Neural progenitor cell (in vitro differentiated cells): ENCODE measurements around the gene MGMT. TPM values are rescaled to one million over a fixed set of nuclear protein-coding genes. Genes with fewer than 3 reads are reported as not detected.

ENCODE experiments used
- DNase-seq: peaks from one replicate; pipeline ENCODE4 v3.0.0-alpha.2; 2016; ENCODE audit warnings: low spot score
- H2AFZ ChIP-seq: fragments of 200-600 bp; sonication (generic); replicated peaks from 2 replicates; pipeline ENCODE4 v1.6.1; 2016; ENCODE audit warnings: antibody characterized with exemption
- H3F3A ChIP-seq: fragments of 200-600 bp; sonication (generic); 2 replicates; pipeline ENCODE4 v1.6.1; 2016; ENCODE audit warnings: antibody characterized with exemption, low read depth
- H3K27ac ChIP-seq: fragments of 200-600 bp; sonication (generic); 2 replicates; pipeline ENCODE4 v1.5.1; 2016; ENCODE audit warnings: mild to moderate bottlenecking
- H3K27me3 ChIP-seq: fragments of 200-600 bp; sonication (generic); 2 replicates; pipeline ENCODE4 v1.6.1; 2016; ENCODE audit warnings: mild to moderate bottlenecking, moderate library complexity
- H3K36me3 ChIP-seq: fragments of 200-600 bp; sonication (generic); 2 replicates; pipeline ENCODE4 v1.5.1; 2016
- H3K4me1 ChIP-seq: fragments of 200-600 bp; sonication (generic); 2 replicates; pipeline ENCODE4 v1.6.1; 2016; ENCODE audit warnings: mixed run types
- H3K4me2 ChIP-seq: fragments of 200-600 bp; sonication (generic); 2 replicates; pipeline ENCODE4 v1.6.1; 2016
- H3K4me3 ChIP-seq: fragments of 200-600 bp; sonication (generic); 2 replicates; pipeline ENCODE4 v1.5.1; 2016
- H3K79me2 ChIP-seq: fragments of 200-600 bp; sonication (generic); 2 replicates; pipeline ENCODE4 v1.6.1; 2016; ENCODE audit warnings: low read depth
- H3K9ac ChIP-seq: fragments of 200-600 bp; sonication (generic); 2 replicates; pipeline ENCODE4 v1.6.1; 2016
- H3K9me3 ChIP-seq: fragments of 200-600 bp; sonication (generic); 2 replicates; pipeline ENCODE4 v1.5.1; 2016; ENCODE audit warnings: low read depth
- H4K20me1 ChIP-seq: fragments of 200-600 bp; sonication (generic); 2 replicates; pipeline ENCODE4 v1.6.1; 2016; ENCODE audit warnings: low read depth
- H3K27ac Mint-ChIP-seq: 3 replicates; pipeline ENCODE4 v1.8.0; 2021; ENCODE audit warnings: mixed read lengths
- H3K27me3 Mint-ChIP-seq: 2 replicates; pipeline ENCODE4 v1.8.0; 2022; ENCODE audit warnings: low read depth, mild to moderate bottlenecking, inconsistent platforms, moderate library complexity, mixed read lengths; ENCODE audit not compliant: insufficient read depth
- H3K36me3 Mint-ChIP-seq: 3 replicates; pipeline ENCODE4 v1.8.0; 2021; ENCODE audit warnings: mixed read lengths
- H3K4me1 Mint-ChIP-seq: 3 replicates; pipeline ENCODE4 v1.8.0; 2021; ENCODE audit warnings: mixed read lengths
- H3K4me3 Mint-ChIP-seq: 3 replicates; pipeline ENCODE4 v1.8.0; 2021; ENCODE audit warnings: mild to moderate bottlenecking, moderate library complexity, mixed read lengths
- H3K9me3 Mint-ChIP-seq: 3 replicates; pipeline ENCODE4 v1.8.0; 2020; ENCODE audit warnings: mixed read lengths
- CTCF ChIP-seq: fragments of 200-600 bp; sonication (generic); IDR thresholded peaks from 2 replicates; pipeline ENCODE4 v1.5.1; 2017; ENCODE audit warnings: antibody characterized with exemption, mild to moderate bottlenecking
- EZH2 ChIP-seq: fragments of 200-600 bp; sonication (generic); IDR thresholded peaks from 2 replicates; pipeline ENCODE4 v1.6.1; 2017; ENCODE audit warnings: antibody characterized with exemption, mild to moderate bottlenecking, moderate library complexity
- EZH2phosphoT487 ChIP-seq: fragments of 200-600 bp; sonication (generic); IDR thresholded peaks from 2 replicates; pipeline ENCODE4 v1.6.1; 2017; ENCODE audit warnings: antibody characterized with exemption
- total RNA-seq: library from RNA; depleted of rRNA; stranded (reverse); fragments of >200 nt; gene quantifications from 2 replicates; pipeline ENCODE4 v1.2.3, GENCODE V29; 2015; ENCODE audit warnings: low replicate concordance

Gene MGMT
- total RNA-seq, 1 donor from 2014 or later: 17.5 TPM

DNA sequence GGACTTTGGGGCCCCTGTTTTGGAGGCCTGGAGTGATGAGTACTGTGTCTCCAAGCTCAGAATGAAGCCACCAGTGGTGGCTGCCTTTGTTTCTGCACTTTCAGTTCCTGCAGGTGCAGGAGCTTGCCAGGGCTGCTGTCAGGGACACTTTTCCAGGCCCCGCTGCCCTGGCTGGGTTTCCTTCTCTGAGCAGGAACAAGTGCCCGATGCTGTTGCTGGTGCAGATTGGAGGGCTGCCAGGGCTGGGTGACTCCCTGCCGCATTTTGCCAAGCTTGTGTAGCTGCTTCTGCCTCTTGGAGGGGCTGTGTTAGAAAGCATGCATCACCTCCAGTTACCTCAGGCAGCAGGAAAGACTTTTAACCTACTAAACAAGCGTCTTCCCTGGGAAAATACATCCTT is 211.1 kb downstream of the MGMT start:
- H3F3A ChIP-seq: no peaks in the 10 kb centered on the region
- H3K36me3 ChIP-seq: no peaks in the 10 kb centered on the region
- peaks cover 5% of the 10 kb centered on the region for H3K9me3 Mint-ChIP-seq
- no peaks in the 10 kb centered on the region for H3K9me3 ChIP-seq
- H3K27ac Mint-ChIP-seq: no peak overlapping the region
- H3K4me3 ChIP-seq: no peak overlapping the region
- H3K27me3 ChIP-seq: no peaks in the 10 kb centered on the region
- H3K4me2 ChIP-seq: no peak overlapping the region
- H2AFZ ChIP-seq: no peak overlapping the region
- no peaks in the 10 kb centered on the region for H4K20me1 ChIP-seq
- no peak overlapping the region for H3K4me3 Mint-ChIP-seq
- H3K27me3 Mint-ChIP-seq: peaks cover 8% of the 10 kb centered on the region
- TF ChIP-seq EZH2 (no peak), CTCF (no peak), EZH2phosphoT487 (no peak)
- H3K4me1 Mint-ChIP-seq: no peaks in the 10 kb centered on the region
- H3K79me2 ChIP-seq: no peaks in the 10 kb centered on the region
- H3K27ac ChIP-seq: no peak overlapping the region
- H3K4me1 ChIP-seq: no peaks in the 10 kb centered on the region
- no peak for DNase-seq
- H3K9ac ChIP-seq: no peak overlapping the region
- H3K36me3 Mint-ChIP-seq: no peaks in the 10 kb centered on the region

DNA sequence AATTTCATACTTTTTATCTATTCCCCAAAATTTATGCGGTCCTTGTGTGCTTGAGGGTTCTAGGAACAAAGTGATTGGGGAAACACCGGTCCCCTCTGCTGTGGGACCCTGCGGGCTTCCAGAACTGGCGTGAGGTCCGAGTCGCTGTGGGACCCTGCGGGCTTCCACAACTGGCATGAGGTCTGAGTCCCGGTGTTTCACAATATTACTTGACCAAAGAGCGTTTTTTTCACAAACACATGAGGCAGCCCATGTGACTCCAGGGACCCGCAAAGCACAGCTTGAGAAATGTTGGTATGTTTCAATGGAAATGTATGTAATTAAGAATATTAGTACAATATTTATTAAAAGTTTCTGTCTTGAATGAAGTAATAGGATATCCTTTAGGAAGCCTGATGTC is 212.2 kb downstream of the MGMT start:
- Mint-ChIP-seq H3K27ac (no peak overlapping the region), H3K36me3 (no peaks in the 10 kb centered on the region), H3K9me3 (peaks cover 3% of the 10 kb centered on the region), H3K27me3 (peaks cover 8% of the 10 kb centered on the region), H3K4me1 (no peaks in the 10 kb centered on the region), H3K4me3 (no peak overlapping the region)
- no peaks in the 10 kb centered on the region for H4K20me1 ChIP-seq
- TF ChIP-seq EZH2 (no peak), CTCF (no peak), EZH2phosphoT487 (no peak)
- H3K27ac ChIP-seq: no peak overlapping the region
- no peak overlapping the region for H2AFZ ChIP-seq
- H3K27me3 ChIP-seq: no peaks in the 10 kb centered on the region
- no peaks in the 10 kb centered on the region for H3K4me1 ChIP-seq
- no peaks in the 10 kb centered on the region for H3K9me3 ChIP-seq
- no peaks in the 10 kb centered on the region for H3K36me3 ChIP-seq
- H3K4me3 ChIP-seq: no peak overlapping the region
- DNase-seq: no peak
- H3K4me2 ChIP-seq: no peak overlapping the region
- H3F3A ChIP-seq: no peaks in the 10 kb centered on the region
- no peak overlapping the region for H3K9ac ChIP-seq
- no peaks in the 10 kb centered on the region for H3K79me2 ChIP-seq

GRCh38 chr10:129680661-129681344 is 213.8 kb downstream of the MGMT start:
- H3K4me3 ChIP-seq: no peak overlapping the region
- no peaks in the 10 kb centered on the region for H4K20me1 ChIP-seq
- H3K9ac ChIP-seq: no peak overlapping the region

More at GRCh38 chr10:129680661-129681344, 213.8 kb downstream of the MGMT start:
- Mint-ChIP-seq H3K4me1 (no peaks in the 10 kb centered on the region), H3K27me3 (peaks cover 6% of the 10 kb centered on the region), H3K9me3 (peaks cover 3% of the 10 kb centered on the region), H3K4me3 (no peak overlapping the region), H3K27ac (no peak overlapping the region), H3K36me3 (no peaks in the 10 kb centered on the region)
- Histone ChIP-seq H3K27me3 (no peaks in the 10 kb centered on the region), H3K4me1 (no peaks in the 10 kb centered on the region), H3K4me2 (no peak overlapping the region), H3F3A (no peaks in the 10 kb centered on the region), H3K79me2 (no peaks in the 10 kb centered on the region), H3K27ac (no peak overlapping the region), H3K36me3 (no peaks in the 10 kb centered on the region), H3K9me3 (no peaks in the 10 kb centered on the region), H2AFZ (no peak overlapping the region)
- DNase-seq: no peak
- TF ChIP-seq EZH2phosphoT487 (no peak), EZH2 (no peak), CTCF (no peak)
